ENCODE results near the gene CPLX3. TPM values are rescaled to one million over a fixed set of nuclear protein-coding genes. Genes with fewer than 3 reads are reported as not detected.

The CPLX3 gene
- total RNA-seq, 4 donors from 2014 or later: 0.47 TPM; not detected in 3

- Histone ChIP-seq H3K36me3 (peaks cover 45% of the 10 kb centered on the region), H3K27ac (no peak overlapping the region), H3K27me3 (no peaks in the 10 kb centered on the region), H3K9me3 (no peaks in the 10 kb centered on the region), H3K4me3 (no peak overlapping the region), H3K4me1 (peaks cover 35% of the 10 kb centered on the region)
- no peak for DNase-seq (ENCODE audit: low spot score in 2 of 2)
- TF ChIP-seq EP300 (IDR thresholded peaks at IDR 0.05): no peak
- no peak for TF ChIP-seq CTCF (IDR thresholded peaks at IDR 0.05)
- no peak for TF ChIP-seq POLR2A (IDR thresholded peaks at IDR 0.05)
- TF ChIP-seq POLR2AphosphoS5 (IDR thresholded peaks at IDR 0.05): no peak
- WGBS: 92% methylated on average over 23 of the region's 31 CpGs
These were observed 13.3 kb downstream of the CPLX3 start for GRCh38 chr15:74839526-74840395.

- WGBS: 83% methylated on average over 7 of the region's 9 CpGs
- H3K27ac ChIP-seq: no peak overlapping the region
These were observed 14.7 kb downstream of the CPLX3 start for GRCh38 chr15:74840851-74841775.

GRCh38 chr15:74841891-74842373 is 15.5 kb downstream of the CPLX3 start:
- peaks cover 52% of the 10 kb centered on the region for H3K36me3 ChIP-seq
- no peaks in the 10 kb centered on the region for H3K27me3 ChIP-seq
- peaks cover 38% of the 10 kb centered on the region for H3K4me1 ChIP-seq
- TF ChIP-seq EP300 (IDR thresholded peaks at IDR 0.05) (no peak), POLR2AphosphoS5 (IDR thresholded peaks at IDR 0.05) (no peak), CTCF (IDR thresholded peaks at IDR 0.05) (no peak), POLR2A (IDR thresholded peaks at IDR 0.05) (no peak)
- no peak for DNase-seq (ENCODE audit: low spot score in 2 of 2)
- peak overlapping the region; percentile 96 for H3K4me3 ChIP-seq
- 78% methylated on average over 9 of the region's 14 CpGs for WGBS
- H3K9me3 ChIP-seq: no peaks in the 10 kb centered on the region
- no peak overlapping the region for H3K27ac ChIP-seq

More at GRCh38 chr15:74840851-74841775, 14.7 kb downstream of the CPLX3 start:
- no peaks in the 10 kb centered on the region for H3K9me3 ChIP-seq
- no peaks in the 10 kb centered on the region for H3K27me3 ChIP-seq
- peaks cover 54% of the 10 kb centered on the region for H3K36me3 ChIP-seq
- H3K4me1 ChIP-seq: peaks cover 38% of the 10 kb centered on the region
- DNase-seq (ENCODE audit: low spot score in 2 of 2): no peak
- TF ChIP-seq POLR2AphosphoS5 (IDR thresholded peaks at IDR 0.05): no peak
- TF ChIP-seq POLR2A (IDR thresholded peaks at IDR 0.05): no peak
- no peak overlapping the region for H3K4me3 ChIP-seq

- no peaks in the 10 kb centered on the region for H3K27me3 ChIP-seq
- under 1% methylated on average over 49 of the region's 84 CpGs for WGBS
- peaks cover 49% of the 10 kb centered on the region for H3K36me3 ChIP-seq
- DNase-seq (ENCODE audit: low spot score in 2 of 2): peak; percentile 94 to 95
- H3K27ac ChIP-seq: peak within 1 kb of the TSS; percentile 86
- TF ChIP-seq POLR2AphosphoS5 (IDR thresholded peaks at IDR 0.05) (peak in 2 of 3 donors; percentile 19 to 26), CTCF (IDR thresholded peaks at IDR 0.05) (peak; percentile 76 to 97), EP300 (IDR thresholded peaks at IDR 0.05) (no peak), POLR2A (IDR thresholded peaks at IDR 0.05) (peak in 1 of 2 donors; percentile 11)
- H3K9me3 ChIP-seq: no peaks in the 10 kb centered on the region
- H3K4me3 ChIP-seq: peak within 1 kb of the TSS; percentile 96
- H3K4me1 ChIP-seq: peaks cover 38% of the 10 kb centered on the region
These were observed 16.4 kb downstream of the CPLX3 start, which contains the start of gene ULK3 for GRCh38 chr15:74842581-74843444. TSS of gene ULK3 (minus strand) at chr15:74843156. CDS start at chr15:74843105, 51 bp downstream.

- peaks cover 49% of the 10 kb centered on the region for H3K36me3 ChIP-seq
- peaks cover 38% of the 10 kb centered on the region for H3K4me1 ChIP-seq
- peak overlapping the region; percentile 86 for H3K27ac ChIP-seq
- WGBS: 30% methylated on average over 9 of the region's 18 CpGs
- no peak for TF ChIP-seq POLR2AphosphoS5 (IDR thresholded peaks at IDR 0.05)
- H3K27me3 ChIP-seq: no peaks in the 10 kb centered on the region
- H3K4me3 ChIP-seq: peak overlapping the region; percentile 96
- no peak for DNase-seq (ENCODE audit: low spot score in 2 of 2)
- H3K9me3 ChIP-seq: no peaks in the 10 kb centered on the region
These were observed 17.0 kb downstream of the CPLX3 start for GRCh38 chr15:74843445-74843828.
